ENCODE data around the gene ITGA3.

DNA sequence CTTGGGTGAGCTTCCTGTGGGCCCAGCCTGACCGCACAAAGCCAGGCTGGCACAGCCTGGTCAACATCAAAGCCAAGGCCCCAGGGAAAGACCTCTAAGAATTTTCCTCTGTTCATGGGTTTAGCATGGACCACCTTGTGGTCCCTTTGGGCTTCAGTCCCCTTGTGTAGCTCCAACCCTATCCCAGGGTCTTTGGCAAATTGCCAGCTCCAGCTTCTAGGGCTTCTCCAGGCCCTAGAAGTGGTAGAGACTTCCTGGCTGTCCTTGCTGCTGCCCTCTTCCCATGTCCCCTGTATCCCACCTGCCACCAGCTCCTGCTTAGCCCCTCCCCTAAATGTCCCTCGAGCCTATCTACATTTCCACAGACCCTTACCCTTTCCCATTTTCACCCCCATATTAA lies 9.7 kb upstream of the ITGA3 start:
- TF ChIP-seq, protein P1, sequence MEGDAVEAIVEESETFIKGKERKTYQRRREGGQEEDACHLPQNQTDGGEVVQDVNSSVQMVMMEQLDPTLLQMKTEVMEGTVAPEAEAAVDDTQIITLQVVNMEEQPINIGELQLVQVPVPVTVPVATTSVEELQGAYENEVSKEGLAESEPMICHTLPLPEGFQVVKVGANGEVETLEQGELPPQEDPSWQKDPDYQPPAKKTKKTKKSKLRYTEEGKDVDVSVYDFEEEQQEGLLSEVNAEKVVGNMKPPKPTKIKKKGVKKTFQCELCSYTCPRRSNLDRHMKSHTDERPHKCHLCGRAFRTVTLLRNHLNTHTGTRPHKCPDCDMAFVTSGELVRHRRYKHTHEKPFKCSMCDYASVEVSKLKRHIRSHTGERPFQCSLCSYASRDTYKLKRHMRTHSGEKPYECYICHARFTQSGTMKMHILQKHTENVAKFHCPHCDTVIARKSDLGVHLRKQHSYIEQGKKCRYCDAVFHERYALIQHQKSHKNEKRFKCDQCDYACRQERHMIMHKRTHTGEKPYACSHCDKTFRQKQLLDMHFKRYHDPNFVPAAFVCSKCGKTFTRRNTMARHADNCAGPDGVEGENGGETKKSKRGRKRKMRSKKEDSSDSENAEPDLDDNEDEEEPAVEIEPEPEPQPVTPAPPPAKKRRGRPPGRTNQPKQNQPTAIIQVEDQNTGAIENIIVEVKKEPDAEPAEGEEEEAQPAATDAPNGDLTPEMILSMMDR (conservative IDR thresholded peaks at IDR 0.05 in 1 of 2, IDR thresholded peaks at IDR 0.05 in 1 of 2; ENCODE audit: extremely low read depth in 1 of 2, insufficient read depth in 1 of 2, low read depth in 1 of 2, low read length in 2 of 2), result no peak
- TF ChIP-seq EZH2 (IDR thresholded peaks at IDR 0.05; ENCODE audit: borderline replicate concordance, low read length), result no peak

Measured in mammary epithelial cell (primary cell).